Endothelial cell of hepatic sinusoid (primary cell): ENCODE measurements around the gene C15orf62.

ENCODE experiments used
- in situ Hi-C: cut with HindIII; loops from 2 replicates; pipeline ENCODE4 v1.10.0; 2017; ENCODE audit warnings: low sequenced_read_pairs

C15orf62 gene

DNA sequence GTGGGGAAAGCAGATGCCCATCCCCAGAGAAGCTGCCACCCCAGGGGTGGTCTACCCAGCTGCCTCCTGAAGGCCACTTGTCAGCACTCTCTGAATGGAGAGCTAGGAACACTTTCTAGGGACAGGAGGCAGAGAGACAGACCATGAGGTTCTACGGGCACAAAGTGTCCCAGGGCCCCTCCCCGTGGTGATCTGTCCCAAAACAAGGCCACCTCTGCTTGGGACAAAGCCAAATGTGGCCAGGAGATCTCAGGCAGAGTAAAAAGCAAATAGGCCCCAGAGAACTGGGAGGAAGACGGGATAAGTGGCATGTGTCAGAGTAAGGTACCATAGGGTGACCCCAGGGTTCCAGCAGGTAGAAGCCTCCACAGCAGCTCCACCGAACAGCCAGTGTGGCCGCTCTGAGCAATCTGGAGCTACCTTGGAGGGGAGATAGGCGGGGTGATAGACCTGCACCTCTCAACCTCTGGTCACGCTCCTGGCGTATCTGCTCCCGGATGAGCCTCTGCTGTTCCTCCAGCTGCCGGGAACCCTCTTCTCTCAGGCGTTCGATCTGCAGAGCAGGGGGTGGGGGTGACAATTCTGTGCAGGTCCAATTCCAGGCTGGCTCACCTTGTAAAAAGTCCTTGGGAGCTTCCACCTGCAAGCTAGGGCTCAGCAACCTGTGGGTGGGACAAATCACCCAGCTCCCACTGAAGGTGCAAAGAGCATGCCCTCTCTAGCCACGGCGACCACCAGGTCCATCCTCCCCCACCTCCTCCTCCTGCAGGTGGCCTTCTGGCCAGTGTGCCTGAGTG, 6.2 kb downstream of the C15orf62 start:
- in situ Hi-C loops: no loop called here

DNA sequence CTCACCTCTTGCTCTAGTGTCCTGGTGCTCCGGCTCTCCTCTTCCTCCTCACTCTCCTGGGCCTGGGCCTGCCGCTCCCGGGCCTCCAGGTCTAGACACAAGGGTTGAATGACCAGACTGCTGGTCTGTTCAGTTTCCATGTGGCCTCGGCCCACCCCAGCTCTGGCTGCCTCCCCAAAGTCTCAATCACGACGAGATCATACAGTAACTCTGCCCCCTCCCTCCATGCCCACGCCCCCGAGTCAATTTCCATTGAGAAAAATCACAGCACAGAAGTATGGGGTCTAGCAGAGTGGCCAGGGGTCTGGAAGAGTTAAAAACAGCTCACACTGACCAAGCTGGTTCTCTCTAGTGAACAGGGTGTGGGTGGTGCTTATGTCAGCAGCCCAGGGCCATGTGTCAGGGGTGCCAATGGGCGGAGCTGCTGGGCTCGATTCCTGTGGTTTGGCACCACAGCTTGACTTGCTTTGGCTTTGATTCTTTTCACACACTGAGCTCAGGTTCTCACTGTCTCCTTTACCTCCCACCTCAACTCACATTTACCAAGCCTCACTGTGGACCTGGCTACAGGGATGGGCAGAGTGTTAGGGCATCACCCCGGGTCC, 6.9 kb downstream of the C15orf62 start:
- in situ Hi-C loops: no loop called here

DNA sequence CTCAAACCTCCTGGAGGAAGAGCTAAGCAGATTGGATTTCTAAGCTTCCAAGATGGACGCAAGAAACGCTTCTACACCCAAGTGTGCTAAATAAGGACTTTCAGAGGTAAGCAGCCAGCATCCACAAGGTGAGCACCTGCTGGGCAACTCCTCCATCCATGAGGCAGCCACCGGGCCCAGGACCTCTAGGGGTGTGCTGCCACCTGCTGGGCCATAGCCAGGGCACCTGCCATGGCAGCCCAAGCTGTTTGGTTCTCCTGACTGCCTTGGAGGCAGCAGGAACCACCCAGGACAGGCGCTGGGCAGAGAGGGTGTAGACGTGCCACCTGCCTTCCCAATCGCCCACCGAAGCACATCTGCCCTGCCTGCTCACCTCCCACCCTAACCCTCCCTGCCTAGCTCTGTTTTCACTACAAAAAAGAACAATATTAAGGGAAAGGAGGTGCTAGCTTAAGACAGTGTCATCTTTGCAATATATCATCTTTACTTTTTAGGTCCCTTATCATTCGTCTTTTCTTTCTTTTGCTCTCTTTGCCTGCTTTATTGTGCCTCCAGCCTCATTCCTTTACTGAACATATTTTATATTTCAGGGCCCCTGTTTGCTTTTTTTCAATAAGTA, 12.9 kb downstream of the C15orf62 start:
- in situ Hi-C loops: no loop called here

DNA sequence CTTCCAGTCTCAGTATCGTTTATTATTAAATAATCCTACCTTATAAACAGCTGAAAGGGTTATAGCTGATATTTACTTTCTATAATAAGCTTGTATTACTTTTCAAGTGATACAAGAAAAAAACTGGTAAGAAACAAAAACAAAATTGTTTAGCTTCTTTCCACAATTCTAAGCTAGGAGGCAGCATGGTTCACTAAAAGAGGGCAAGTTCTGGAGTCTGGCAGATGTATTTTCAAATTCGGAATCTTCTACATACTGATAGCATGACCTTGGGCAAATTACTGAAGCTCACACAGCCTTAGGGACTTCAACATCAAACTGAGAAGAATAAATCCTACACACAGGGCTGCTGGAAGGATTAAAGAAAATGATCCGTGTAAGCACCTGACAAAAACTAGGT, 15.4 kb downstream of the C15orf62 start:
- in situ Hi-C loops: loop anchor here (5.0 kb wide), 1 partner anchor 102 kb away; no protein-coding TSS in a partner anchor

DNA sequence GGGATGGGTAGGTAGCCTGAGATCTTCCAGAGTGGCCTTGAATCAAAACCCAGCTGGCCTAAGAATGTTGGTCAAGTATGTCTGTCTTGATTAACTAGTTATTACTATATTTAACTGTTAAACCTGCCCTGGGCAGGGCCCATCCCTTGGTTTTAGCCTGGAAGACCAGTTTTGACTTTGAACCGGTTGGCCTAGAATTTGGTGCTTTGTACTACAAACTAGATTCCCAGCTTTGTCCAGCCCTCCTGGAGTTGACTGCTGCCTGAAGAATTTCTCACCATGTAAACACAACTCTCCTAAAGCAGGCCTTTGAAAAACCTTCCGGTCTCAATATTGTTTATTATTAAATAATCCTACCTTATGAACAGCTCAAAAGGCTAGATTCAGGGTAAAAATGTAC, 16.0 kb downstream of the C15orf62 start:
- in situ Hi-C loops: loop anchor here (5.0 kb wide), 1 partner anchor 101 kb away; no protein-coding TSS in a partner anchor

DNA sequence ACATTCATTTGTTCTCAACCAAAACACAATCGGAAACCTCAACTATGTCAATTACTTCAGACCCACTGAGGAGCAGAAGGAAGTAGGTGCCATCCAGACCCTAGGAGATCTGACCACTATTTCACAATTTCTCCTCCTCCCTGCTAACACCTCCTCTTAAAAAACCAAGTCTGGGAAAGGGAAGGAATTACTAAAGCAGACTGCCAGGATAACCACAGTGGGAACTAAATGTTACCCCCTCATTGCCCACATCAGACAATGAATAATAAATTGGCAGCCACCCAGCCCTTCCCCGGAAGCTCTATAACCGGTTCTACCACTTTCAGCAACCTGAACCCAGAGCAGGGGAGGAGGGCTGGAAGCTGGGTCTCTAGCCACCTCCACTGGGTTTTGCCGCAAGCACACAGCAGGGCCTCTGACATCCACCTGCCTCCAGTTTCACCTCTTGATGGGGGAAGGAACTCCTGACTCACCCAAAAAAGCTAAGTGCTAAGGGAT, 17.6 kb downstream of the C15orf62 start:
- in situ Hi-C loops: loop anchor here (5.0 kb wide), 1 partner anchor 100 kb away; no protein-coding TSS in a partner anchor

DNA sequence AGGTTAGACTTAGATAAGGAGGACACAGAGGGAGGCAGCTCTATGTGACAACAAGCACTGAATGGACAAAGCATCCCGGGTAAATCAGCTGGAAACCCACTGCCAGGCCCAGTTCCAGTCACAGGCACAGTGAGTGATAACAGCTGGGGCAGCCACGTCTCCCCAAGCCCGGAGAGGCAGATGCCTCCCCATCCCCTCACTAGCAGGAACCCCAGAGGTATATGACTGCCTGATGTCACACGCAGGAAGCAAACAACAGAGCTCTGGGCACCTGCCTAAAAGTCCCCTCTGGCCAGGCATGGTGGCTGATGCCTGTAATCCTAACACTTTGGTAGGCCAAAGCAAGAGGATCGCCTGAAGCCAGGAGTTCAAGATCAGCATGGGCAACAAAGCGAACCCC, 18.2 kb downstream of the C15orf62 start:
- in situ Hi-C loops: loop anchor here (5.0 kb wide), 1 partner anchor 99 kb away; no protein-coding TSS in a partner anchor

DNA sequence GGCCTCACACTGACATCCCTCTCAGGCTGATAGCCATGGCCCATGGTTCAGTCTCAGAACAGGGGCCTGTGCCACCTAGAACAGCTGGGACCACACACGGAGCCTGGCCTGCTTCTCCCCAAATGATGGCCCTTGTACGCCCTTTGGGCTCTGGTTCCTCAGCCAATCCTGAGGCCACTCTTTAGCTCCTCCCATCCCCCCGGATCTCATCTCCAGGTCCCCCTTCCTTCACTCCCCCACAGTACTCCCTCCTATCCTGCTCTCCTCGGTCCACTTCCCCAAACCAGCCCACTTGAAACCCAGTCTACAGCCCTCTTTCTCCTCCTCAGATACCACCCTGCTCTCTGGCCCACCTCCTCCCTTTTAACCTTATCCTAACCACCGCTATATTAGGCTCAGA, 19.3 kb downstream of the C15orf62 start:
- in situ Hi-C loops: loop anchor here (5.0 kb wide), 1 partner anchor 98 kb away; no protein-coding TSS in a partner anchor

DNA sequence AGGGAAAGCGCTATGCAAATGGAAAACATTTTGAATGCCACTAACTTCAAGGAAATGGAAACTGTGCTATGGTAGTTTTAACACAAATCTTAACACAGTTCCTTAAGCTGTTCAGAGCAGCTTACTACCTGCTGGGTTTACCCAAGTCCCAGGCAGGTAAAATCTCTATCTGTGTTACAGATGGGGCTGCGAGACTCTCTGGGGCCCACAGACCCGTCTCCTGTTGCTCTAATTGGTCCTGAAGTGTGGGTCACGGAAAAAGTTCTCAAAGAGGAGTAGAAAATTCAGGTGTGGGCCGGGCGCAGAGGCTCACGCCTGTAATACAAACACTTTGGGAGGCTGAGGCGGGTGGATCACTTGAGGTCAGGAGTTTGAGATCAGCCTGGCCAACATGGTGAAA, 20.2 kb downstream of the C15orf62 start:
- in situ Hi-C loops: loop anchor here (5.0 kb wide), 1 partner anchor 97 kb away; no protein-coding TSS in a partner anchor

DNA sequence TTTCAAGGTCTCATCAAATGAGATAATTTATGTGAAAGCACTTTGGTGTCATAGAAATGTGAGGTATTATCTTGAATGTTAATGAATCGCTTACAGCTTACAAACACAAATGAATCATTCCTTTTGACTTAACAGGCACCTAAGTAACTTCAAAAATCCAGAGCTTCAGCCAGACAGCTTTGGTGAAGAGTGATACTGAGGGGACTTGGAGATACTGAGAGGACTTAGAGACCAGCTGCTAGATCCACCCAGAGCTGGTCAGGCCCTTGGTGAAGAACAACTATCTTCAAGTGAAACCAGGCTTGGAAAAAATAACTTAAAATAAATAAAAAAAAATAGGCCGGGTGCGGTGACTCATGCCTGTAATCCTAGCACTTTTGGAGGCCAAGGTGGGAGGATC, 20.9 kb downstream of the C15orf62 start:
- in situ Hi-C loops: no loop called here

DNA sequence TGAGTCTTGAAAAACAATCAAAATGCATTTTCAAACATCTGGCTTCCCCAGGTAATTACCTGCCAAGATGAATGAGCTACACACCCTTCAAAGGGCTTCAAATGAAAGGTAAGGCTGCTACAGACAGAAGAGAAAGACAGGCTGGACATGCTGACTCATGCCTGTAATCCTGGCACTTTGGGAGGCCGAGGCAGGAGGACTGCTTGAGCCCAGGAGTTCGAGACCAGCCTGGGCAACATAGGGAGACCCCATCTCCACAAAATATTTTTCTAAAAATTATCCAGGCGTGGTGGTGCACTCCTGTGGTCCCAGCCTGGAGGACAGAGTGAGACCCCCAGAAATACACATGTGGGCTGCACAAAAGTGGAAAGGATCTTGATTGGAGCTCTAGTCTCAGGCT, 22.6 kb downstream of the C15orf62 start:
- in situ Hi-C loops: no loop called here

DNA sequence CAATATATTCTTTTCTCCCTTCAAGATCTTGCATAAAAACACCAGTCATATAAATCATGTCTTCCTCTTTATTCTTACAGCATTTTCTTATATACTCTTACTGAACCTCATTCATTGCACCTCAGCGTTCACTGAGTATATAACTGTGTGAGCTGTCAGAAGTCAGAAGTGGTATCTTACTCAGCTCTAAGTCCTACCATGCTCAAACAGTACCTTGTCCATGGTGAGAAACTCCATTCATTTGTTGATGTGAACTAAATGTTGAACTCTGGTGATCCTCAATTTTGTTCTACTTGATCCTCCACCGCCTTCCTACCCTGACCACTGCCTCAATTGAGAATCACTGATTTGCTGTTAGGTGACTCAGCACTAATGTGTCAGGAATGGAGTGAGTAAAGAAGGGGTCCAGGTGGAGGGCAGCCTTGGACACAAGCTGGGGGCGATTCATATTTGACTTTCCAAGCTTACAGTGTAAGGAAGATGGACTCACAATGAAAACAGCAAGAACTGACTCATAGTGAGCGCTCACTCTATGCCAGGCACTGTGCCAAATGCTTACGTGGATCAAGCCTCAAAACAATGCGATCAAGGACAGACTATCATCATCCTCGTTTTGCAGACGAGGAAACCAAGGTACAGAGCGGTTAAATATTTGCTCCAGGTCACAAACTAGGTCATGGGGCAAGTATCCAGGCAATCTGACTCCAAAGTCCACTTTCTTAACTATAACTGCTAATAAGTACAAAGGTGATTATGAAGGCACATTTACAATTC, 23.6 kb downstream of the C15orf62 start:
- in situ Hi-C loops: no loop called here

DNA sequence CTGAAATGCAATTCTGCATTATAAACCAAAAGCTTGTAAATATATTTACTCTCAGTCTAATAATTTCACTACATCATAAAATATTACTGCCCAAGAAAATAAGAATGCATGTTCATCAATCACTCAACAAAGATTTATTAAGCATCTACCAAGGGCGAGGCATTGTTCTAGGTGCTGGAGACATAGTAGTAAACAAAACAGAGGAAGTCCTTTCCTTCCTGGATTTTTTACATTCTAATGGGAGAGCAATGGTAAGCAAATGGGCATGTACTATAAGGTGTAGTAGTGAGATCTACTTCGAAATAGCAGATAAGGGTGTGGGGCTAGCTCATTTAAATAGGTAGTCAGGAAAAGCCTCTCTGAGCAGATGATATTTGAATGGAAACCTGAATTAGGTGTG, 26.3 kb downstream of the C15orf62 start:
- in situ Hi-C loops: no loop called here

DNA sequence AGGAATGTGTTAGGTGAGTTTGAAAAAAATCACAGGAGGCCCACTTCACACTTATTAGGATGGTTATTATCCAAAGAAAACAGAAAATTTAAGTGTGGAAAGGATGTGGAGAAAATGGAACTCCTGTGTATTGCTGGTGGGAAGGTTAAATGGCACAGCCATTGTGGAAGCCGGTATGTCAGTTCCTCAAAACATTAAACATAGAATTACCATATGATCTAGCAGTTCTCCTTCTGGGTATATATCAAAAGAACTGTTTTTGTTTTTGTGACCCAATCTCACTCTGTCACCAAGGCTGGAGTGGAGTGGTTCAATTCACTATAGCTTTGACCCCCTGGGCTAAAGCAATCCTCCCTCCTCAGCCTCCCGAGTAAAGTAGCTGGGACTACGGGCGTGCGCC, 26.7 kb downstream of the C15orf62 start:
- in situ Hi-C loops: no loop called here

DNA sequence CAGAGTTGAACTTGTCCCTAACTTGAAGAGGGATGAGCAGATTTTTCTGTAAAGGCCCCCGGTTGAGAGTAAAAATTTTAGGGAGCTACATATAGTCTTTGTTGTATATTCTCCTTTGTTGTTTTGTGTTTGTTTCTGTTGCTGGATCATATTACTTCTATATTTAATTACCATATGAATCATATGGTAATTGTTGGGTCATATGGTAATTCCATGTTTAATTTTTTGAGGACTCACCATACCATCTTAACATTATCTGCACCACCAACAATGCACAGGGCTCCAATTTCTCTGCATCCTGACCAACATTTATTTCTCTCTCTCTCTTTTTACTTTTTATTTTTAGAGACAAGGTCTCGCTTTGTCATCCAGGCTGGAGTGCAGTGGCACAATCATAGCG, 29.7 kb downstream of the C15orf62 start:
- in situ Hi-C loops: no loop called here

DNA sequence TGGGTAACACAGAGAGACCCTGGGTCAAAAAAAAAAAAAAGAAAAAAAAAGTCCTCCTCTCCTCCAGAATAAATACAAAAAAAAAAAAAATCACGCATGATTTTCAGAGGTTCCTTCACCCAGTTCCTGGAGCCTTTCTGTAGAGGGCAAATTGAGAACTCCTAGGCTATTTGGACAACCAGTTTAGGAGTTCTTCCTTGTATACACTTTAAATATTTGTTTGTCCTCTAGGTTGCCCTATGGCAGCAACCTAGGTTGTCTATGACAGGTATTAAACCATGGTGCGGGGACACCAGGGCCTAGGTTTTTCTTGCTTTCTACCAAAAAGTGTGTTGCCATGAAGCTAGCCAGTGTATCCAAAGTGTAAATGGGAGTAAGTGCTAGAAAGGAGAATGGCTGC, 33.3 kb downstream of the C15orf62 start:
- in situ Hi-C loops: no loop called here

DNA sequence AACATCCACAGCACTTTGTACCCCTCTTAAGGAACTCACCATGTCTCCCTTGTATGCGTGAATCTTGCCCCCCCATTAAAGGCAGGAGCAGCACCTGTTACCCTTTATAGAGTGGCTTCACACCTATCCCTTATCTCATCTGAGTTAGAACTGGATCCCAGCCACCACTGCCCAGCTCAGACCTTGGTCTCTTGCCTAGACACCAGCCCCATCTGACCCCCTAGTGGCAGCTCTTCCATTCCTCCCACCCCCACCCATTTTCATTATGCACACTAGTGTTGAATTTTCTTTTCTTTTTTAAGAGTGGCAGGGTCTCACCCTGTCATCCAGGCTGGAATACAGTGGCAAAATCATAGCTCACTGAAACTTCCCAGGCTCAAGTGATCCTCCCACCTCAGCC, 33.9 kb downstream of the C15orf62 start:
- in situ Hi-C loops: no loop called here

DNA sequence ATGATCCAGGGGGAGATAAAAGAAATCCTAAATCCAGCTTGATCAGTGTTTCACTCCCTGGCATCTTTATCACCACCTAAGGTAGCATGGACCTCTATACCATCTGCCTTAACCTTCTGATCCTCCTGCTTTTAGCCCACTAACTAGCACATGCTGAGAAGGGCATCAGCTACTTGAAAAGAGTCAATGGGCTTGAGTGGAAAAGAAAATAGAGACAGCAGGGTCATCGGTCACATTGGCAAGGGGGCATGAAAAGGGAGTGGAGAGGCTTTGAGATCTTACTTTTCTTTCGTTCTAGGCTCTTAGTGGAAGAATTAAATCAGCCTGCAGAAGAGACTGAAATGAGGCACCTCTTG, 36.9 kb downstream of the C15orf62 start:
- in situ Hi-C loops: no loop called here

DNA sequence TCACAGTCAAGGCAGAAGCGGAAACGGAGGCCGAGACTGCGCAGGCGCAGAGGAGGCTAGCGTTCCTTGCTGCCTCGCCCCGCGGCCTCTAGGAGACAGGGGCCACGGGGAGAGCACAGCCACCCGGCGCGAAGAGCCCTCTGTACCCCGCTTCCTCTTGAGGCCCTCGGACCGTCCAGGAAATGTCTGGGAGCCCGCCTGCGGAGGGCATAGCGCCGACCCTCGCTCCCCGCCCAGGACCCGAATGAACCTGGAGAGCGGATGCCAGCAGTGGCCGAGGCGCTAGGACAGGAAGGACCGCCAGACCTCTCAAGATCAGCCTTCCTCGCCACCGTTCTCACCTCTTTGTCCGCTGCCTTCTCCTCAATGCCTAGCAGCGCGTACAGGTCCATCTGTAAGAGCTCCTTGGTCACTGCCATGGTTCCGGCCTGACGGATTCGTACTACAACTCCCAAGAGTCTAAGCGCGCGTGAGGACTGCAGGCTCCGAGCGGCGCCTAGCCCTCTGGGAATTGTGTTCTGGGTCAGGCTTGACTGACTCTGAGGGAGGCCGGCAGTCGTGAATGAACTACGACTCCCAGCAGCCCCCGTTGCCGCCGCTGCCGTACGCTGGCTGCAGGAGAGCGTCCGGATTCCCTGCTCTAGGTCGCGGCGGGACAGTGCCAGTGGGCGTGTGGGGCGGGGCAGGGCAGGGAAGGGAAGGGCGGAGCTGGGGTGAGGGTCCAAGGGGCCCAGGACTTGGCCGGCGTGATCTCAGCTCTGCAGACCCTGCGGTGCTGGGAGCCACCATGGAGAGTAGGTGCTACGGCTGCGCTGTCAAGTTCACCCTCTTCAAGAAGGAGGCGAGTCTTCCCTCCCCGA, 37.5 kb downstream of the C15orf62 start, which contains the start of the genes DNAJC17 and ZFYVE19:
Gene DNAJC17, minus strand, starts transcription at position 446 of the 860 bp plus-strand sequence. Its CDS starts 27 bp downstream, at position 419.
Gene ZFYVE19, plus strand, starts transcription at position 62 of the 860 bp plus-strand sequence. Its CDS starts 501 bp downstream, at position 563.
- in situ Hi-C loops: no loop called here
